Type B pancreatic cell (in vitro differentiated cells): ENCODE results near the gene KIF22. TPM values are rescaled to one million over a fixed set of nuclear protein-coding genes. Genes with fewer than 3 reads are reported as not detected.
A peak's percentile ranks its signal among the peaks of the same experiment; 100 is the strongest.

Experiments used
- DNase-seq: peaks from one replicate; pipeline ENCODE4 v3.0.0; 2021; ENCODE audit warnings: mixed read lengths; ENCODE audit not compliant: unreplicated experiment; ENCODE audit errors: extremely low spot score
- H3K27ac Mint-ChIP-seq: 2 replicates; pipeline ENCODE4 v1.8.0; 2021; ENCODE audit warnings: mild to moderate bottlenecking, mixed read lengths
- H3K27me3 Mint-ChIP-seq: 2 replicates; pipeline ENCODE4 v1.8.0; 2021; ENCODE audit warnings: mixed read lengths
- H3K36me3 Mint-ChIP-seq: 2 replicates; pipeline ENCODE4 v1.8.0; 2021; ENCODE audit warnings: mixed read lengths
- H3K4me1 Mint-ChIP-seq: one replicate; pipeline ENCODE4 v1.8.0; 2021; ENCODE audit warnings: mixed read lengths; ENCODE audit not compliant: unreplicated experiment
- H3K4me3 Mint-ChIP-seq: 2 replicates; pipeline ENCODE4 v1.8.0; 2021; ENCODE audit warnings: mild to moderate bottlenecking, mixed read lengths
- H3K9me3 Mint-ChIP-seq: 2 replicates; pipeline ENCODE4 v1.8.0; 2021; ENCODE audit warnings: mixed read lengths
- CTCF ChIP-seq: fragments of 200-600 bp; sonication (generic); conservative IDR thresholded peaks from 2 replicates; pipeline ENCODE4 v1.5.0; 2021; ENCODE audit warnings: antibody characterized with exemption, mild to moderate bottlenecking
- total RNA-seq: library from RNA; stranded (reverse); gene quantifications from 2 replicates; pipeline ENCODE4 v1.2.1, GENCODE V29; 2021; ENCODE audit warnings: low replicate concordance

Gene KIF22
- total RNA-seq, 1 donor from 2014 or later: 112 TPM

GRCh38 chr16:29813644-29814562 lies 23.4 kb downstream of the KIF22 start:
- peak overlapping the region; percentile 68 for H3K4me3 Mint-ChIP-seq
- no peak for TF ChIP-seq CTCF
- H3K9me3 Mint-ChIP-seq: no peaks in the 10 kb centered on the region
- no peak for DNase-seq
- no peak overlapping the region for H3K27ac Mint-ChIP-seq
- peaks cover 5% of the 10 kb centered on the region for H3K36me3 Mint-ChIP-seq
- peaks cover 4% of the 10 kb centered on the region for H3K27me3 Mint-ChIP-seq
- H3K4me1 Mint-ChIP-seq: peaks cover 33% of the 10 kb centered on the region

DNA sequence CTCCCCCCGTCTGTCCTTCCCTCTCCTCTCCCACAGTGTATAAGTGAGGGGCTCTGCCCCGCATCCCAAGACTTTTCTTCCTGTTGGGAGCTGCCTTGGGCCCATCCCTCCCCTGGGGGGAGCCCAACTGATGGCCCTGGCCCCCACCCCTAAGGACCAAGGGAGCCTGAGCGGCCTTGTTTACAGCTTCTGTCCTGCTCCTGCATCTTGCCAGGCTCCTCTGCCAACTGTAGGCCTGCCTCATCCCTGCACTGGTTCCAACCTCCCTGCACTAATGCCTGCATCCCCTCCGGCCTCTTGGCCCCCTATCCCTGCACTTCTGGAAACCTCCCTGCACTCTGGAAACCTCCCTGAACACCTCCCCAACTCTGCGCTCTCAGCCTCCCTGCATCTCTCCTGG lies 24.0 kb downstream of the KIF22 start:
- H3K27ac Mint-ChIP-seq: no peak overlapping the region

DNA sequence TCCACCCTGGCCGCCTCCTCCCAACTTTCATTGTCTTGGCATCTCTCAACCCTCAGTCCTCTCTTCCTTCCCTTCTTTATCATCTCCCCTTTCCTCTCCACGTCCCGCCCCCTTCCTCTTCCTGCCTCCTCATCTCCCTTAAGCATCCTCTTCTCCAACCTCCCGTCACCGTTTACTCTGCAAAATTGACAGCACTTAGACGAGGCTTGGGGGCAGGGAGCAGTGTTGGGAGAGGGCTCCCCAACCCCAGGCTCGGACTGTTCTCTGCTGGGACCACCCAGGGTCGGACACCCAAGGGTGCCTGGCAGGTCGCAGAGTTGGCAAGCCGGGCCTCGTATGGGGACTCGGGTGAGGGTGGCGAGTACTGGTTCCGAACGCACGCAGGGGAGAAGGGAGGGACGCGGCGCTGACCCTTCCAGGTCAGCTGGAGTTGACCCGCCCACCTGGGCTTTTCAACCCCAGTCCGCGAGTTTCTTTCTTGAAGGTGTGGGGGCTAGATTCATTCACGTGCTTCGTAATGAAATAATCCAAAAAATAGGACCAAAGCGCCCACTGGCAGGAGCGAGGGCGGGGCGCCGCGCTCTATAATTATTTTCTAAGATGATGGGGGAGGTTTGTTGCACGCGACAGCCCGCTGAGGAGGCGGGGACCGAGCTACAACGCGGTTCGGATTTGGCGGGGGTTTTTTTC lies 24.6 kb downstream of the KIF22 start:
- Mint-ChIP-seq H3K27me3 (peaks cover 4% of the 10 kb centered on the region), H3K4me3 (peak overlapping the region; percentile 93), H3K27ac (peak overlapping the region; percentile 94), H3K4me1 (peaks cover 41% of the 10 kb centered on the region), H3K36me3 (peaks cover 8% of the 10 kb centered on the region), H3K9me3 (no peaks in the 10 kb centered on the region)
- DNase-seq: no peak
- TF ChIP-seq CTCF: no peak

More for the DNA sequence above, 24.0 kb downstream of the KIF22 start:
- H3K4me1 Mint-ChIP-seq: peaks cover 36% of the 10 kb centered on the region
- peak overlapping the region; percentile 93 for H3K4me3 Mint-ChIP-seq
- H3K9me3 Mint-ChIP-seq: no peaks in the 10 kb centered on the region
- no peak for TF ChIP-seq CTCF
- DNase-seq: no peak
- H3K36me3 Mint-ChIP-seq: peaks cover 8% of the 10 kb centered on the region
- H3K27me3 Mint-ChIP-seq: peaks cover 4% of the 10 kb centered on the region

DNA sequence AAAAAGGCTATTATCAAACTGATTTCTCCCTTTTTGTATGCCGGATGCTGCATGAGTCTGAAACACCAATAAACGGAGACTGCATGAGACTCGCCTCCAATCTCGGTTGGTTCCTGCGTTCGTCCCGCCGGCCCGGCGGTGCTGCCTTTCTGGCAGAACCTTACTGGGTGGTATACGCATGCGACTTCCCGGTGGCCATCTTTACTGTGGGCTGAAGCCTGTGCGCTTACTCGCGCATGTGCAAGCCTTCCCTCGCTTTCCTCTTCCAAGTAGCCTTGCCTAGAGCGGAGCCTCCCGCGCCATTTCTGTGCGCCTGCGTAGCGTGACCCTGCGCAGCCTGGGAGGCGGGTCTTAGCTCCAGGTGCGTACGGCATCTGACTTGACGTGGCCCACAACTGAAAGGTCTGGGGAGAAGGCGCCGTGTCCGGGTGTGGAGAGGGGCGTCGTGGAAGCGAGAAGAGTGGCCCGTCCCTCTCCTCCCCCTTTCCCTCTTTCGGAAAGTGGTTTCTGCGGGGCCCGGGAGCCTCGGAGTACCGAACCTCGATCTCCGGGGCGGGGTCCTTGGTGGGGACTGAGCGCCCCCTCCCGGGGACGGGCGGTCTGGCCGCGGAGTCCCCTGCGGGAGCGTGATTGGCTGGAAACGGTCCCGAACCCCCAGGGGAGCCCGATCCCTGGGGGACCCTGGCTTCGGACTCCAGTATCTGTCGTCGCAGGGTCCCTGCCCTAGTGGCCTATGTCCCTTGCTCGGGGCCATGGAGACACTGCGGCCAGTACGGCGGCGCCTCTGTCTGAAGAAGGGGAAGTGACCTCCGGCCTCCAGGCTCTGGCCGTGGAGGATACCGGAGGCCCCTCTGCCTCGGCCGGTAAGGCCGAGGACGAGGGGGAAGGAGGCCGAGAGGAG lies 25.5 kb downstream of the KIF22 start, which contains the start of gene PAGR1:
TSS of gene PAGR1 (plus strand) at position 360 of the 901 bp plus-strand sequence. CDS start at position 734, 374 bp downstream.
- peak; percentile 93 for TF ChIP-seq CTCF
- Mint-ChIP-seq H3K27me3 (peaks cover 4% of the 10 kb centered on the region), H3K27ac (peak within 1 kb of the TSS; percentile 94), H3K4me3 (peak within 1 kb of the TSS; percentile 93), H3K9me3 (no peaks in the 10 kb centered on the region), H3K4me1 (peaks cover 38% of the 10 kb centered on the region), H3K36me3 (peaks cover 8% of the 10 kb centered on the region)
- DNase-seq: peak; percentile 98
